ENCODE results near the gene RSPO1. TPM values are rescaled to one million over a fixed set of nuclear protein-coding genes. Genes with fewer than 3 reads are reported as not detected.

The RSPO1 gene
- polyA plus RNA-seq, 1 of the 3 experiments (the other 2 are of a cell fraction): 0.03 TPM

DNA sequence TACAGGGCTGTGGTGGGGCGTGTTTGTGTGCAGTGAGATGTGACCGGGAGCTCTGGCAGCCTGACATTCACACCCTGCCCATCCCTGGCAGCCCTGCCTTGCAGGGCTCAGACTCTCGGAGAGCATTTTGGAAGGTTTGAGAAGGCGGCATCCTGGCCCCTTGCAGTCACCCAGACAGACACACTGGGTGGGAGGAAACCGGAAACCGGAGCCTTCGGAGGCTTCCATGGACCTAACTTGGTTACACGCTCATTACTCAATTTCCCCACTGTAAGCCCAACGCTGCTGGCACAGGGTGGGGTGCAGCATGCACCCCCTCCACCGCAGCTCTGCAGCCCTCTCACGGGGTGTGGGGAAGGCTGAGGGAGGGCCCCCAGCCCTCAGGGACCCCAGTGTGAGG, 22.2 kb upstream of the RSPO1 start:
- Histone ChIP-seq H3K4me1 (ENCODE audit: control insufficient read depth in 1 of 2, insufficient read depth in 2 of 2, low read depth in 1 of 2, low read length in 1 of 2) (peaks cover 0 to 12% of the 10 kb centered on the region in 2 experiments; a peak in 1 of 4 replicates), H3K9me2 (no peaks in the 10 kb centered on the region), H3K4me2 (no peak overlapping the region), H3F3A (replicated peaks; ENCODE audit: insufficient read depth) (no peaks in the 10 kb centered on the region), H3K9ac (no peak overlapping the region), H2AFZ (ENCODE audit: low read depth) (no peak overlapping the region), H3K27me3 (ENCODE audit: insufficient read depth) (no peaks in the 10 kb centered on the region), H3K36me3 (replicated peaks in 1 of 2; ENCODE audit: control insufficient read depth in 1 of 2, insufficient read depth in 2 of 2, low read length in 1 of 2) (no peaks in the 10 kb centered on the region), H3K9me3 (no peaks in the 10 kb centered on the region), H3K27ac (ENCODE audit: low read depth in 2 of 2, low read length in 1 of 2) (no peak overlapping the region), H3K79me2 (ENCODE audit: insufficient read depth) (no peaks in the 10 kb centered on the region), H3K4me3 (ENCODE audit: low read depth in 2 of 2, low read length in 1 of 2) (no peak overlapping the region), H4K20me1 (ENCODE audit: insufficient read depth) (no peaks in the 10 kb centered on the region)
- ChIA-PET CTCF (no interaction called here), POLR2A (no interaction called here)
- 66% methylated on average over 8 of the region's 11 CpGs for WGBS (ENCODE audit: low lambda C conversion rate)
- TF ChIP-seq, protein P1, sequence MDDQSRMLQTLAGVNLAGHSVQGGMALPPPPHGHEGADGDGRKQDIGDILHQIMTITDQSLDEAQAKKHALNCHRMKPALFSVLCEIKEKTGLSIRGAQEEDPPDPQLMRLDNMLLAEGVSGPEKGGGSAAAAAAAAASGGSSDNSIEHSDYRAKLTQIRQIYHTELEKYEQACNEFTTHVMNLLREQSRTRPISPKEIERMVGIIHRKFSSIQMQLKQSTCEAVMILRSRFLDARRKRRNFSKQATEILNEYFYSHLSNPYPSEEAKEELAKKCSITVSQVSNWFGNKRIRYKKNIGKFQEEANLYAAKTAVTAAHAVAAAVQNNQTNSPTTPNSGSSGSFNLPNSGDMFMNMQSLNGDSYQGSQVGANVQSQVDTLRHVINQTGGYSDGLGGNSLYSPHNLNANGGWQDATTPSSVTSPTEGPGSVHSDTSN (IDR thresholded peaks at IDR 0.05): no peak
- TF ChIP-seq SMC3 (IDR thresholded peaks at IDR 0.05; ENCODE audit: low read depth, low read length) (no peak), FOXJ3 (CRISPR knock-in tag; IDR thresholded peaks at IDR 0.05) (no peak), EZH2phosphoT487 (IDR thresholded peaks at IDR 0.05; ENCODE audit: borderline replicate concordance, low read depth) (no peak), RXRA (IDR thresholded peaks at IDR 0.05; ENCODE audit: borderline replicate concordance, low read depth) (no peak), REST (IDR thresholded peaks at IDR 0.05; ENCODE audit: low read depth, low read length) (no peak)
- TF ChIP-seq, protein P2, sequence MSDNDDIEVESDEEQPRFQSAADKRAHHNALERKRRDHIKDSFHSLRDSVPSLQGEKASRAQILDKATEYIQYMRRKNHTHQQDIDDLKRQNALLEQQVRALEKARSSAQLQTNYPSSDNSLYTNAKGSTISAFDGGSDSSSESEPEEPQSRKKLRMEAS (IDR thresholded peaks at IDR 0.05; ENCODE audit: low read depth): no peak
- DNase-seq: no peak

DNA sequence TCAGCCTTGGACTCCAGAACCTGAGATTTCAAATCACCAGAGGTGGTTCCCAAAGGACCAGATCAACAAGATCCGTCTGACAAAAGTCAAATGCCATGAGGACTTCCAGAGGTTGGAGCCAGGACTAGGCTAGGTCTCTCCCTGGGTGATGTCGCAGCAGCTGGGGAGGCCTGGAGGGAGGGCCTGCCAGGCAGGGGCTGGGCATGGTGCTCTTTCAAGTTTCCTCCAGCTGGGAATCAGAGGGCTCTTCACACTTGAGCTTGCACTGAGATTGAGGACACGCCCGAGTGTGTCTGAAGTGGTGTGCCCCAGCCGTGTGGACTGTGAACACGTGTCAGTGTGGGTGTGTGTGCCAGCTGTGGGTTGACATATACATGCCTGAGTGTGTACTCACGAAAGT, 21.3 kb upstream of the RSPO1 start:
- WGBS (ENCODE audit: low lambda C conversion rate): 33% methylated on average over 2 of the region's 7 CpGs
- Histone ChIP-seq H2AFZ (ENCODE audit: low read depth) (no peak overlapping the region), H3K9me2 (no peaks in the 10 kb centered on the region), H3K27me3 (ENCODE audit: insufficient read depth) (no peaks in the 10 kb centered on the region), H3K4me3 (ENCODE audit: low read depth in 2 of 2, low read length in 1 of 2) (no peak overlapping the region), H3K27ac (ENCODE audit: low read depth in 2 of 2, low read length in 1 of 2) (no peak overlapping the region), H3F3A (replicated peaks; ENCODE audit: insufficient read depth) (no peaks in the 10 kb centered on the region), H4K20me1 (ENCODE audit: insufficient read depth) (no peaks in the 10 kb centered on the region), H3K9ac (no peak overlapping the region), H3K9me3 (no peaks in the 10 kb centered on the region), H3K79me2 (ENCODE audit: insufficient read depth) (no peaks in the 10 kb centered on the region), H3K4me1 (ENCODE audit: control insufficient read depth in 1 of 2, insufficient read depth in 2 of 2, low read depth in 1 of 2, low read length in 1 of 2) (peaks cover 0 to 5% of the 10 kb centered on the region in 2 experiments; a peak in 1 of 4 replicates), H3K36me3 (replicated peaks in 1 of 2; ENCODE audit: control insufficient read depth in 1 of 2, insufficient read depth in 2 of 2, low read length in 1 of 2) (no peaks in the 10 kb centered on the region), H3K4me2 (no peak overlapping the region)
- no peak for TF ChIP-seq USF2 (IDR thresholded peaks at IDR 0.05; ENCODE audit: borderline replicate concordance, low read depth, low read length)
- TF ChIP-seq YY1 (IDR thresholded peaks at IDR 0.05; ENCODE audit: low read depth): no peak
- TF ChIP-seq FOXJ3 (CRISPR knock-in tag; IDR thresholded peaks at IDR 0.05): no peak
- TF ChIP-seq NRF1 (IDR thresholded peaks at IDR 0.05; ENCODE audit: low read depth, low read length): no peak
- no peak for TF ChIP-seq RAD21 (IDR thresholded peaks at IDR 0.05; ENCODE audit: low read length)
- ChIA-PET POLR2A (no interaction called here), CTCF (interaction anchor here (0.9 kb wide), 1 partner anchor 26 kb away, joined by 3 read pairs; no protein-coding TSS in a partner anchor)
- DNase-seq: no peak
